Tibial nerve (tissue), 3 donors: ENCODE data around the gene CUL1.

Experiments used
- POLR2A ChIP-seq, 2 donors: fragments of 450-650 bp; IDR thresholded peaks; one replicate each; pipeline ENCODE4 v1.6.1; 2017; ENCODE audit warnings: antibody characterized with exemption in 2 of 2, mild to moderate bottlenecking in 2 of 2, moderate library complexity in 2 of 2
- TF ChIP-seq, protein P1 (sequence below), 5 experiments: fragments of 200-600 bp in 3 of 5; fragments of 450-650 bp in 2 of 5; sonication (generic) in 3 of 5; IDR thresholded peaks; one replicate each; pipeline ENCODE4 v1.5.1; 2016 to 2019; ENCODE audit warnings: antibody characterized with exemption in 5 of 5, mild to moderate bottlenecking in 3 of 5, moderate library complexity in 2 of 5

DNA sequence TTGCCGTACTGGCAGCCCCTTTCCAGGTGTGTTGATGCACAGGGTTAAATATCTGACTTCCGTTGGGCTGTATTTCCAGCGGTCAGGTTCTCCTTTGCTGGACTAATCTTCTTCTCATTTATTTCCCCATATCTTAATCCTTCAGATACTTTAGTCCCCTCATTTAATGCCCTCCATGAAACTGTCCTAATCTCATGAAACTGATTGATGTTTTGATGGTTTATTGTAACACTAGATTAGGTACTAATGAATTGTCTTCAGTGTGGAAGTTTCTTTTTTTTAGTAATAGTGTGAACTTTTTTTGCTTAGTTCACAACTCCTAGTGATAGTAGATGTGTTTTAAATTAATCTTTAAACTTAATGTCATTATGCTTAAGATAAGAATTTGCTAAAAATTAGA is 6.3 kb downstream of the CUL1 start:
- TF ChIP-seq, protein P1, sequence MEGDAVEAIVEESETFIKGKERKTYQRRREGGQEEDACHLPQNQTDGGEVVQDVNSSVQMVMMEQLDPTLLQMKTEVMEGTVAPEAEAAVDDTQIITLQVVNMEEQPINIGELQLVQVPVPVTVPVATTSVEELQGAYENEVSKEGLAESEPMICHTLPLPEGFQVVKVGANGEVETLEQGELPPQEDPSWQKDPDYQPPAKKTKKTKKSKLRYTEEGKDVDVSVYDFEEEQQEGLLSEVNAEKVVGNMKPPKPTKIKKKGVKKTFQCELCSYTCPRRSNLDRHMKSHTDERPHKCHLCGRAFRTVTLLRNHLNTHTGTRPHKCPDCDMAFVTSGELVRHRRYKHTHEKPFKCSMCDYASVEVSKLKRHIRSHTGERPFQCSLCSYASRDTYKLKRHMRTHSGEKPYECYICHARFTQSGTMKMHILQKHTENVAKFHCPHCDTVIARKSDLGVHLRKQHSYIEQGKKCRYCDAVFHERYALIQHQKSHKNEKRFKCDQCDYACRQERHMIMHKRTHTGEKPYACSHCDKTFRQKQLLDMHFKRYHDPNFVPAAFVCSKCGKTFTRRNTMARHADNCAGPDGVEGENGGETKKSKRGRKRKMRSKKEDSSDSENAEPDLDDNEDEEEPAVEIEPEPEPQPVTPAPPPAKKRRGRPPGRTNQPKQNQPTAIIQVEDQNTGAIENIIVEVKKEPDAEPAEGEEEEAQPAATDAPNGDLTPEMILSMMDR (IDR thresholded peaks at IDR 0.05) = no peak
- no peak for TF ChIP-seq POLR2A (IDR thresholded peaks at IDR 0.05)
